Tibial artery (tissue), 4 donors: Measurements from ENCODE around the gene DERA.
A peak's percentile ranks its signal among the peaks of the same experiment; 100 is the strongest.

ENCODE experiments used
- DNase-seq, 2 donors: peaks; one replicate each; pipeline ENCODE4 v3.0.0-alpha.2; 2019
- H3K27ac ChIP-seq, 2 donors: fragments of 200-600 bp; sonication (generic) in 1 of 2; 1 replicate in 1 of 2; 2 replicates in 1 of 2; pipeline ENCODE4 v1.5.1; 2018 to 2019; ENCODE audit warnings: mild to moderate bottlenecking in 1 of 2
- H3K27me3 ChIP-seq, 2 donors: fragments of 200-600 bp; sonication (generic) in 1 of 2; one replicate each; pipeline versions ENCODE4 v1.5.1 to v1.6.0; 2016 to 2019
- H3K36me3 ChIP-seq, 3 donors: fragments of 200-600 bp; sonication (generic) in 2 of 3; one replicate each; pipeline ENCODE4 v1.5.1; 2016 to 2019; ENCODE audit warnings: mild to moderate bottlenecking in 2 of 3
- H3K4me1 ChIP-seq, 4 donors: fragments of 200-600 bp; sonication (generic) in 2 of 4; 1 replicate in 3 of 4; 2 replicates in 1 of 4; pipeline ENCODE4 v1.5.1; 2016 to 2019
- H3K4me3 ChIP-seq, 2 donors: fragments of 200-600 bp; sonication (generic) in 1 of 2; 1 replicate in 1 of 2; 2 replicates in 1 of 2; pipeline ENCODE4 v1.5.1; 2018 to 2019; ENCODE audit warnings: mild to moderate bottlenecking in 2 of 2
- H3K9me3 ChIP-seq, 3 donors: fragments of 200-600 bp; sonication (generic) in 1 of 3; one replicate each; pipeline ENCODE4 v1.5.1; 2016 to 2019
- CTCF ChIP-seq, 2 experiments: fragments of 200-600 bp in 1 of 2; fragments of 450-650 bp in 1 of 2; IDR thresholded peaks; one replicate each; pipeline ENCODE4 v1.5.1; 2017 to 2019; ENCODE audit warnings: antibody characterized with exemption in 2 of 2, mild to moderate bottlenecking in 1 of 2, moderate library complexity in 1 of 2
- intact Hi-C: fragments of 100-400 bp; cut with DNase I; formaldehyde crosslinking; loops from one replicate; pipeline ENCODE4 v1.15.0; 2023; ENCODE audit warnings: low total_unique reads

Gene DERA

GRCh38 chr12:15882118-15882971, 28.8 kb upstream of the DERA start, which contains the start of gene STRAP:
STRAP (plus strand) TSS chr12:15882387; CDS start chr12:15882708, 321 bp downstream.
- Histone ChIP-seq H3K9me3 (no peaks in the 10 kb centered on the region), H3K36me3 (no peaks in the 10 kb centered on the region), H3K4me3 (peak within 1 kb of the TSS; percentile 67 to 86), H3K4me1 (peaks cover 0 to 42% (median 21%) of the 10 kb centered on the region in 4 donors), H3K27ac (peak within 1 kb of the TSS; percentile 97 to 98), H3K27me3 (no peaks in the 10 kb centered on the region)
- peak; percentile 97 to 98 for DNase-seq
- TF ChIP-seq CTCF (IDR thresholded peaks at IDR 0.05), result peak in 1 of 2 experiments; percentile 2
- intact Hi-C loops, result no loop called here

- peak overlapping the region; percentile 67 to 86 for H3K4me3 ChIP-seq
- H3K4me1 ChIP-seq, result peaks cover 0 to 54% (median 26%) of the 10 kb centered on the region in 4 donors
- H3K27me3 ChIP-seq, result no peaks in the 10 kb centered on the region
- no peak for TF ChIP-seq CTCF (IDR thresholded peaks at IDR 0.05)
- H3K9me3 ChIP-seq, result no peaks in the 10 kb centered on the region
- H3K27ac ChIP-seq, result peak overlapping the region; percentile 97 to 98
- no peak for DNase-seq
- intact Hi-C loops, result no loop called here
- no peaks in the 10 kb centered on the region for H3K36me3 ChIP-seq
Observed at GRCh38 chr12:15883536-15883935, 27.6 kb upstream of the DERA start.

GRCh38 chr12:15886372-15887042, 24.6 kb upstream of the DERA start:
- no peak for DNase-seq
- Histone ChIP-seq H3K4me1 (peaks cover 0 to 56% (median 26%) of the 10 kb centered on the region in 4 donors), H3K27ac (no peak overlapping the region), H3K4me3 (no peak overlapping the region), H3K36me3 (peaks cover 15 to 17% (median 16%) of the 10 kb centered on the region in 3 donors), H3K27me3 (no peaks in the 10 kb centered on the region), H3K9me3 (no peaks in the 10 kb centered on the region)
- TF ChIP-seq CTCF (IDR thresholded peaks at IDR 0.05), result no peak
- intact Hi-C loops, result no loop called here

GRCh38 chr12:15887043-15887817, 23.9 kb upstream of the DERA start:
- peaks cover 0 to 56% (median 26%) of the 10 kb centered on the region in 4 donors for H3K4me1 ChIP-seq
- H3K36me3 ChIP-seq, result peaks cover 18 to 21% (median 20%) of the 10 kb centered on the region in 3 donors
- no peak for DNase-seq
- intact Hi-C loops, result no loop called here
- H3K27ac ChIP-seq, result no peak overlapping the region
- no peak overlapping the region for H3K4me3 ChIP-seq
- no peak for TF ChIP-seq CTCF (IDR thresholded peaks at IDR 0.05)
- no peaks in the 10 kb centered on the region for H3K27me3 ChIP-seq
- H3K9me3 ChIP-seq, result no peaks in the 10 kb centered on the region

- TF ChIP-seq CTCF (IDR thresholded peaks at IDR 0.05), result no peak
Observed at GRCh38 chr12:15892645-15893259, 18.4 kb upstream of the DERA start.

More at GRCh38 chr12:15892645-15893259, 18.4 kb upstream of the DERA start:
- H3K4me1 ChIP-seq, result peaks cover 0 to 10% (median 4%) of the 10 kb centered on the region in 4 donors
- intact Hi-C loops, result no loop called here
- H3K27me3 ChIP-seq, result no peaks in the 10 kb centered on the region
- H3K36me3 ChIP-seq, result peaks cover 44 to 60% (median 45%) of the 10 kb centered on the region in 3 donors
- DNase-seq, result no peak
- no peaks in the 10 kb centered on the region for H3K9me3 ChIP-seq
- no peak overlapping the region for H3K4me3 ChIP-seq
- no peak overlapping the region for H3K27ac ChIP-seq
